GM12878 (cell line): ENCODE measurements around the gene TAX1BP3.

ENCODE experiments used
- BACH1 ChIP-seq: fragments of 450-650 bp; IDR thresholded peaks from 2 replicates; pipeline ENCODE4 v1.6.1; 2017; ENCODE audit warnings: mild to moderate bottlenecking, borderline replicate concordance
- CTCF ChIP-seq, 3 experiments: IDR thresholded peaks in 2 of 3; conservative IDR thresholded peaks in 1 of 3; 2 replicates each; pipeline ENCODE4 v1.5.1; 2011; ENCODE audit warnings: low read depth in 3 of 3, low read length in 3 of 3, mild to moderate bottlenecking in 3 of 3, control low read depth in 2 of 3, moderate library complexity in 2 of 3, inconsistent platforms in 1 of 3, mixed read lengths in 1 of 3; ENCODE audit not compliant: control insufficient read depth in 2 of 3, insufficient read depth in 1 of 3; ENCODE audit errors: extremely low read depth in 1 of 3
- CUX1 ChIP-seq: IDR thresholded peaks from 2 replicates; pipeline ENCODE4 v1.6.1; 2012; ENCODE audit warnings: improper control_type of control experiment, low read depth, low read length; ENCODE audit not compliant: insufficient replicate concordance
- EP300 ChIP-seq, 2 experiments: fragments of 150-350 bp in 1 of 2; IDR thresholded peaks; 2 replicates each; pipeline ENCODE4 v1.6.1; 2011 to 2012; ENCODE audit warnings: low read depth in 2 of 2, low read length in 2 of 2, borderline replicate concordance in 1 of 2, improper control_type of control experiment in 1 of 2, inconsistent platforms in 1 of 2; ENCODE audit not compliant: control insufficient read depth in 1 of 2
- JUNB ChIP-seq: IDR thresholded peaks from 2 replicates; pipeline ENCODE4 v1.6.1; 2016; ENCODE audit warnings: antibody characterized with exemption, mild to moderate bottlenecking
- NR2C2 ChIP-seq: IDR thresholded peaks from 2 replicates; pipeline ENCODE4 v1.6.1; 2011; ENCODE audit warnings: borderline replicate concordance, low read depth; ENCODE audit not compliant: control insufficient read depth, insufficient read length
- PKNOX1 ChIP-seq: fragments of 450-650 bp; IDR thresholded peaks from 2 replicates; pipeline ENCODE4 v1.6.1; 2016; ENCODE audit warnings: mild to moderate bottlenecking
- PML ChIP-seq: IDR thresholded peaks from 2 replicates; pipeline ENCODE4 v1.6.1; 2012; ENCODE audit warnings: low read length, inconsistent platforms
- RAD21 ChIP-seq: IDR thresholded peaks from 2 replicates; pipeline ENCODE4 v1.6.1; 2011; ENCODE audit warnings: mild to moderate bottlenecking, low read depth, low read length, moderate library complexity; ENCODE audit not compliant: insufficient read depth
- REST ChIP-seq: IDR thresholded peaks from 2 replicates; pipeline ENCODE4 v1.6.1; 2012; ENCODE audit warnings: mild to moderate bottlenecking, low read depth, low read length
- USF2 ChIP-seq: IDR thresholded peaks from 2 replicates; pipeline ENCODE4 v1.6.1; 2011; ENCODE audit warnings: low read depth, low read length, improper control_type of control experiment, borderline replicate concordance
- YY1 ChIP-seq: IDR thresholded peaks from 2 replicates; pipeline ENCODE4 v1.6.1; 2011; ENCODE audit warnings: low read depth, mild to moderate bottlenecking, low read length
- ZBTB40 ChIP-seq: fragments of 450-650 bp; IDR thresholded peaks from 2 replicates; pipeline ENCODE4 v1.6.1; 2016; ENCODE audit warnings: mild to moderate bottlenecking, moderate library complexity, borderline replicate concordance
- ZNF207 ChIP-seq: fragments of 450-650 bp; IDR thresholded peaks from 2 replicates; pipeline ENCODE4 v1.6.1; 2014; ENCODE audit warnings: antibody characterized with exemption, mild to moderate bottlenecking, borderline replicate concordance

- TF ChIP-seq ZBTB40 (no peak), YY1 (no peak), CTCF (IDR thresholded peaks at IDR 0.05 in 2 of 3, conservative IDR thresholded peaks at IDR 0.05 in 1 of 3; ENCODE audit: control insufficient read depth in 2 of 3, extremely low read depth in 1 of 3, insufficient read depth in 1 of 3, low read depth in 3 of 3, low read length in 3 of 3) (no peak), BACH1 (no peak), JUNB (no peak), PML (no peak), RAD21 (no peak), NR2C2 (no peak), ZNF207 (no peak), CUX1 (no peak), PKNOX1 (no peak), USF2 (no peak), EP300 (IDR thresholded peaks at IDR 0.05; ENCODE audit: borderline replicate concordance in 1 of 2, control insufficient read depth in 1 of 2, low read depth in 2 of 2, low read length in 2 of 2) (no peak), REST (no peak)
These were observed 13.7 kb upstream of the TAX1BP3 start for GRCh38 chr17:3682033-3682432.
